RWPE2 (cell line): ENCODE data around the gene PTBP1.

ENCODE experiments used
- ATAC-seq: fragments of 200-7000 bp; cut with Tn5 transposase; 3 replicates; pipeline ENCODE4 v1.9.1; 2021; ENCODE audit warnings: low read depth
- DNase-seq: peaks from one replicate; pipeline ENCODE4 v3.0.0-alpha.2; 2020; ENCODE audit warnings: low spot score
- H3K27ac ChIP-seq: fragments of 450-650 bp; 2 replicates; pipeline ENCODE4 v1.5.1; 2017; ENCODE audit warnings: mild to moderate bottlenecking; ENCODE audit not compliant: poor library complexity, severe bottlenecking
- H3K27me3 ChIP-seq: fragments of 250-450 bp; sonication (Bioruptor Pico); 2 replicates; pipeline ENCODE4 v1.5.1; 2021; ENCODE audit warnings: mild to moderate bottlenecking, moderate library complexity; ENCODE audit not compliant: insufficient read depth, poor library complexity, severe bottlenecking
- H3K36me3 ChIP-seq: fragments of 250-450 bp; sonication (Bioruptor Pico); 2 replicates; pipeline ENCODE4 v1.5.1; 2020; ENCODE audit warnings: low read depth, mild to moderate bottlenecking, moderate library complexity
- H3K4me1 ChIP-seq: fragments of 250-450 bp; sonication (Bioruptor Pico); 2 replicates; pipeline ENCODE4 v1.5.1; 2021; ENCODE audit warnings: mild to moderate bottlenecking, moderate library complexity; ENCODE audit not compliant: insufficient read depth, poor library complexity, severe bottlenecking
- H3K4me3 ChIP-seq: fragments of 250-450 bp; sonication (Bioruptor Pico); 2 replicates; pipeline ENCODE4 v1.5.1; 2021; ENCODE audit warnings: mild to moderate bottlenecking, moderate library complexity; ENCODE audit not compliant: severe bottlenecking
- H3K9me3 ChIP-seq: fragments of 250-450 bp; sonication (Bioruptor Pico); 2 replicates; pipeline ENCODE4 v1.5.1; 2021; ENCODE audit warnings: mild to moderate bottlenecking, moderate library complexity; ENCODE audit not compliant: severe bottlenecking
- CTCF ChIP-seq: fragments of 450-650 bp; IDR thresholded peaks from one replicate; pipeline ENCODE4 v1.5.1; 2017; ENCODE audit warnings: mild to moderate bottlenecking, moderate library complexity; ENCODE audit not compliant: poor library complexity, severe bottlenecking

PTBP1 gene

GRCh38 chr19:771332-771785, 25.9 kb upstream of the PTBP1 start:
- Histone ChIP-seq H3K4me3 (no peak overlapping the region), H3K27ac (no peak overlapping the region), H3K36me3 (no peaks in the 10 kb centered on the region), H3K27me3 (no peaks in the 10 kb centered on the region), H3K4me1 (no peaks in the 10 kb centered on the region), H3K9me3 (no peaks in the 10 kb centered on the region)
- no peak for TF ChIP-seq CTCF
- ATAC-seq (peak; percentile 51; the same call in 1 of the 3 replicates), DNase-seq (no peak)

- DNase-seq (no peak), ATAC-seq (no peak)
- no peaks in the 10 kb centered on the region for H3K27me3 ChIP-seq
- H3K4me3 ChIP-seq, result no peak overlapping the region
- TF ChIP-seq CTCF, result no peak
- no peaks in the 10 kb centered on the region for H3K9me3 ChIP-seq
- no peak overlapping the region for H3K27ac ChIP-seq
- H3K4me1 ChIP-seq, result no peaks in the 10 kb centered on the region
- H3K36me3 ChIP-seq, result no peaks in the 10 kb centered on the region
These were observed 25.2 kb upstream of the PTBP1 start for GRCh38 chr19:772063-772462.

GRCh38 chr19:772730-773436, 24.4 kb upstream of the PTBP1 start:
- Histone ChIP-seq H3K27ac (no peak overlapping the region), H3K27me3 (no peaks in the 10 kb centered on the region), H3K36me3 (no peaks in the 10 kb centered on the region), H3K4me1 (no peaks in the 10 kb centered on the region), H3K4me3 (no peak overlapping the region), H3K9me3 (no peaks in the 10 kb centered on the region)
- DNase-seq (no peak), ATAC-seq (peak; percentile 31; the same call in 1 of the 3 replicates)
- no peak for TF ChIP-seq CTCF

GRCh38 chr19:776549-776948, 20.7 kb upstream of the PTBP1 start:
- no peaks in the 10 kb centered on the region for H3K36me3 ChIP-seq
- no peaks in the 10 kb centered on the region for H3K27me3 ChIP-seq
- peak overlapping the region; percentile 19 for H3K27ac ChIP-seq
- DNase-seq, result no peak
- no peaks in the 10 kb centered on the region for H3K9me3 ChIP-seq
- peaks cover 8% of the 10 kb centered on the region for H3K4me1 ChIP-seq
- ATAC-seq, result no peak
- H3K4me3 ChIP-seq, result no peak overlapping the region
- no peak for TF ChIP-seq CTCF
